Hepatic stellate cell (primary cell): ENCODE measurements around the gene SPDYE17.
"Not testable (repeated sequence)": the region's sequence is repeated elsewhere in the genome, so short reads cannot be mapped to it uniquely, and the experiment has no call there.

Source experiments
- DNase-seq: peaks from one replicate; pipeline ENCODE4 v3.0.0; 2011; ENCODE audit warnings: low spot score

The SPDYE17 gene

DNA sequence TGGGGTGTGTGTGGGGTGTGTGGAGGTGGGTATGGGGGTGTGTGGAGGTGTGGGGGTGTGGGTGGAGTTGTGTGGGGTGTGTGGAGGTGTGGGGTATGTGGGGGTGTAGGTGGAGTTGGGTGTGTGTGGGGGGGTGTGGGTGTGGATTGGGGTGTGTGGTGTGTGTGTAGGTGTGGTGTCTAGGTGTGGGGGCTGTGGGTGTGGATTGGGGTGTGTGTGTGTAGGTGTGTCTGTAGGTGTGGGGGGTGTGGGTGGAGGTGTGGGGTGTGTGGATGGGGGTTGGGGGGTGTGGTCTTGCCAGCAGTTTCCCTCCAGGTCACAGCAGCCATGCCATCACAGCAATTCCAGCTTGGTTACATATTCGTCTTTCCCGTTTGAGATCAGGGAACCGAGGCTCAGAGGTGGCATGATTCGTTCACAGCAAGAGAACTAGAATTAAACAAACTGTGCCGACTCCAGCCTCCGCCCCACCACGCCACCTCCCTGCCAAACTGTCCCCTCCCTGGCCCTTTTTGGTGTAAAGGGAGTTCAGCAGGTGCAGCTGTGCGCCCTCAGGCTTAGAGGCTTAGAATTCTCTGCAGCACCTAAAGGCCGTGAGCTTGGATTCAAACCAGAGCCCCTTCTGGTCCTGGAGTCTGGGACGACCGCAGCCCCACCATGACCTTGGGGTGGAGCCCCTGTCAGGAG is 33.3 kb downstream of the SPDYE17 start:
- not testable (repeated sequence) for DNase-seq

DNA sequence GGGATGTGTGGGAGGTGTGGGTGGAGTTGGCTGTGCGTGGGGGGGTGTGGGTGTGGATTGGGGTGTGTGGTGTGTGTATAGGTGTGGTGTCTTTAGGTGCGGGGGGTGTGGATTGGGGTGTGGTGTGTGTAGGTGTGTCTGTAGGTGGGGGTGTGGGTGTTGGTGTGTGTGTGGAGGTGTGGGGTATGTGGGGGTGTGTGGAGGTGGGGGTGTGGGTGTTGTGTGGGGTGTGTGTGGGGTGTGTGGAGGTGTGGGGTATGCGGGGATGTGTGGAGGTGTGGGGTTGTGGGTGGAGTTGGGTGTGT is 33.9 kb downstream of the SPDYE17 start:
- no peak for DNase-seq

DNA sequence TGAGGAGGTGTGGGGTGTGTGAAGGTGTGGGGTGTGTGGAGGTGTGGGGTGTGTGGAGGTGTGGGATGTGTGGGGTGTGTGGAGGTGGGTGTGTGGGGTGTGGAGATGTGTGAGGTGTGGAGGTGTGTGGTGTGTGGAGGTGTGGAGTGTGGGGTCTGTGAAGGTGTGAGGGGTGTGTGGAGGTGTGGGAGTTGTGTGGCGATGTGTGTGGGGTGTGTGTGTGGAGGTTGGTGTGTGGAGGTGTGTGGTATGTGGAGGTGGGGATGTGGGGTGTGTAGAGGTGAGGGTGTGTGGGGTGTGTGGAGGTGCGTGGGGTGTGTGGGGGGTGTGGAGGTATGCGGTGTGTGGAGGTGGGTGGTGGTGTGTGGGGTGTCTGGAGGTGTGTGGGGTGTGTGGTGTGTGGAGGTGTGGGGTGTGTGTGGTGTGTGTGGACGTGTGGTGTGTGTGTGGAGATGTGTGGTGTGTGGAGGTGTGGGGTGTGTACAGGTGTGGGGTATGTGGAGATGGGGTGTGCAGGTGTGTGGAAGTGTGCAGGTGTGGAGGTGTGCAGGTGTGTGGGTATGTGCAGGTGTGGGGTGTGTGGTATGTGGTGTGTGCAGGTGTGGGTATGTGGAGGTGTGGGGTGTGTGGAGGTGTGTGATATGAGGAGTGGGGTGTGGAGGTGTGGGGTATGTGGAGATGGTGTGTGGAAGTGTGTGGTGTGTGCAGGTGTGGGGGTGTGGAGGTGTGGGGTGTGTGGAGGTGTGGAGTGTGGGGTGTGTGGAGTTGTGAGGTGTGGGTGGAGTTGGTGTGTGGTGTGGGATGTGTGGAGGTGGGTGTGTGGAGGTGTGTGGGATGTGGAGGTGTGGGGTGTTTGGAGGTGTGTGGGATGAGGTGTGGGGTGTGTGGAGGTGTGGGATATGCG is 34.5 kb downstream of the SPDYE17 start:
- DNase-seq, result no peak

DNA sequence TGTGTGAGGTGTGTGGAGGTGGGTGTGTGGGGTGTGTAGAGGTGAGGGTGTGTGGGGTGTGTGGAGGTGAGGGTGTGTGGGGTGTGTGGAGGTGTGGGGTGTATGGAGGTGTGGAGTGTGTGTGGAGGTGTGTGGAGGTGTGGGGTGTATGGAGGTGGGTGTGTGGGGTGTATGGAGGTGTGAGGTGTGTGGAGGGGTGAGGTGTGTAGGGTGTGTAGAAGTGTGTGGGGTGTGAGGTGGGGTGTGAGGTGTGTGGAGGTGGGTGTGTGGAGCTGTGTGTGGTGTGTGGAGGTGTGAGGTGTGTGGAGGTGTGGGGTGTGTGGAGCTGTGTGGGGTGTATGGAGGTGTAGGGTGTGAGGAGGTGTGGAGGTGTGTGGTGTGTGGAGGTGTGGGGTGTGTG is 35.2 kb downstream of the SPDYE17 start:
- DNase-seq, result not testable (repeated sequence)

DNA sequence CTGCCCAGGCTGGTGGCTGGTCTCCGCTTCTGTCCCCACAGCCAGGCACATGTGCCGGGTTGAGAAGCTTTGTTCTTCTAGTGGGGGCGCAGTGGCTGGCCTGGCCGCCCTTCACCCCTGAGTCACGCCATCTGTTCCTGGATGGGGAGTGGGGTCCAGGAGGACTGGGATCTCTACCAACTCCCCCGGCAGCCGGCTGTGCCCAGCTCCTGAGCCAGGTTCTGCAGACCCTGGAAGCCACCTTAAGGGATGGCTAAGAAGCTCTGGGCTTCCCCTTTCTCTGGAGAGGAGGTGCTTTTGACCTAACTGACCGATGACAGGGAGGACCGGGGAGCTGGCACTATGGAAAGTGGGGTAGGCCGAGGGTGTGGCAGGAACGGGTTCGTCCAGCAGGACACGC is 37.9 kb downstream of the SPDYE17 start:
- not testable (repeated sequence) for DNase-seq

DNA sequence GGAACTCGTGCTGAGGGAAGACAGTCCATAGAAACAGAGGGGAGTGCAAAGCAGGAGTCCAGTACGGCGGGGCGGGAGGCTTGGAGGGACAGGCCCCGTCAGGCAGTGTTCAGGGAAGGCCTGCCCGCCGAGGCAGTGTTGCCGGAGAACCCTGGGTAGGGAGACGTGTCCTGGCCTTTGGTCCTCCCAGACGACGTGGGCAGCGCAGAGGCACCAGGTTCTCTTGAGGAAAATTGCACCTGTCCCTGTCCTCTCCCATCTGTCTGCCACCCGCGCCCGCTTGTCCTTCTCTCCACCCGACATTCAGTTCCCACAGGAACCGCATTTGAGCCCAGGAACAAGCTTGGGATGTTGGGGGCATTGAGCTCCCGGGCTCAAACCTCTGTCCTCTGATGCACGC is 38.3 kb downstream of the SPDYE17 start:
- not testable (repeated sequence) for DNase-seq

DNA sequence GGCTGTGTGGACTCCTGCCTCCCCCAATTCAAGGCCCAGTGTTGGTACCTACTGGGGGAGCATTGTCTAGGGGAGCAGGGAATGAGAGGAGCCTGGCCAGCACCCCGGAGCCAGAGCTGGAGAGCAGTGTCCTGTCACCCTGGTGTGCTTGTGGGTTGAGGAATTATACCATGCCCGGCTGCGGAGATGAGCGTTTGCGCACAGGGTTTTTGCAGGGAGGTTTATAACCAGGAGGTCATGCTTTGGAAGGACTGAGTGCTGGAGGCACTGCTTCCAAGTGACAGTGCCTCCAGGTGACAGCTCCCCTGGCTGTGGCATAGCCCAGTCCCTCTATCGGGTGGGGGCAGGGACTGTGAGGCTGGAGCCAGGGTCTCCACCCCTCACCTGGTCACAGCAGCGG is 39.3 kb downstream of the SPDYE17 start:
- DNase-seq, result not testable (repeated sequence)

DNA sequence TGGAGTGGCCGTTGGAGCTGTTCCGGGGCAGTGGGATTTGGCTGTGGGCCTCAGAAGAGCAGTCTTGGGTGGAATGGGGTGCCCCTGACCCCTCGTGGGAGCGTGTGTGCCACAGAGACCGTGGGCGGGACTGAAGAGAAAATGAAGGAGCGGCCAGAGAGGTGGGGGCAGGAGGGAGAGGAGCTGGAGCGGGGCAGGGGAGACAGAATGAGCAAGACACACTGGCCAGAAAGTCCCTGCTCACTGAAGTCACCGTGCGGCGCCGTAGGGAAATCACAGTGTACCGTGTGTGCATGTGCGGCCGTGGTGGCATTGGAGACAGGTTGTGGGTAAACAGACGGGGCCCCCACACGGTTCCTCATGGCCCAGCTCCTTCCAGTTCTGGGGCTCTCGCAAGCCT is 40.0 kb downstream of the SPDYE17 start:
- not testable (repeated sequence) for DNase-seq

DNA sequence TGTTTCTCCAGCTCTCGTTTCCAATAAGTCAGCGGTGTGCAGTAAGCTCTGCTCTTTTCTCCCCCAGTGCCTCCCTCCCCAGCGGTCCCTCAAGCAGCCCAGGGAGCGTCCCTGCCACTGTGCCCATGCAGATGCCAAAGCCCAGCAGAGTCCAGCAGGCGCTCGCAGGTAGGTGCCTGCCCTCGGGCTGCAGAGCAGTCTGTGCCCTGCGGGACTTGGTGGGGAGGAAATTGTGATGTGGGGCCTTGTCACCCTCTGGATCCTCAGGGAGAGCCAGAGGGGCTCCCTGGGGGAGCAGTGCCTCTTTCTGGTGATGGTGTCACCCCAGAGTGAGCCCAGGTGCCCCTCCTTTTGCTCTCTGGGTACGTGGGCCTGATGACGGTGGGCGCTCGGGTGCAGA is 42.0 kb downstream of the SPDYE17 start:
- not testable (repeated sequence) for DNase-seq

DNA sequence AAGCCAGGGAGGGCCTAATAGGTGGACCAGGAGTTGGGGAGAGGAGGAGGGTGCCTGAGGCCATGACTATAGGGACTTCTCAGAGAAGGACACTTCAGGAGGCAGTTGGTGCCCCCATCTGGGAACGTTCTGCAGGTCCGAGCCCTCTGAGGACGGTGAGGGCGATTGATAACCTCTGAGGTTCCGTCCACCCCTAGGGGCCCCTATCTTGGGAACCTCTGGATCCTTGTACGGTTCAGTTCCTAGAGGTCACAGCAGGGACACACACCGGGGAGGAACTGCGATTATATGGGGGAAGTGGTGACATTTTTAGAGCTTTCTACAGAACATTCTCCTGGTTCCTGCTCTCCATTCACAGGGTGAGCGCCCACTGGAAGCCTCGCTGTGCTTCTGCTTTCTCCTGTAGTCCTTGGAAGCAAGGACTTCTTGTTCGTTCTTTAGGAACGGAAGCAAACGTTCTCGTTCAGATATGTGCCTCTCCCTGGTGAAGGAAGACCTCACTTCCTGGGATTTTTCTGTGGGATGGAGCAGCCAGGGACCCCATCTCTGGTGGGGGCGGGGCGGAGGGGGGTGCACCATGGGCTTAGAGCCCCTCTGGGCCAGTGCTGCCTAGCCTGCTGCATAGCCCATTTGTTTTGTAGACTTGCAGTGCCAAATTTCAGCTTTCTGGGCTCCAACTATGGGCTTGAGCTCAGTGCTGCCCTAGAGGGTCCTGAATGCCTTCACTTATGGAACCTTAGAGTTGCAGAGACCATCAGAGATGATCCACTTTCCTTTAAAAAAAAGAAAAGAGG is 46.0 kb downstream of the SPDYE17 start:
- not testable (repeated sequence) for DNase-seq

DNA sequence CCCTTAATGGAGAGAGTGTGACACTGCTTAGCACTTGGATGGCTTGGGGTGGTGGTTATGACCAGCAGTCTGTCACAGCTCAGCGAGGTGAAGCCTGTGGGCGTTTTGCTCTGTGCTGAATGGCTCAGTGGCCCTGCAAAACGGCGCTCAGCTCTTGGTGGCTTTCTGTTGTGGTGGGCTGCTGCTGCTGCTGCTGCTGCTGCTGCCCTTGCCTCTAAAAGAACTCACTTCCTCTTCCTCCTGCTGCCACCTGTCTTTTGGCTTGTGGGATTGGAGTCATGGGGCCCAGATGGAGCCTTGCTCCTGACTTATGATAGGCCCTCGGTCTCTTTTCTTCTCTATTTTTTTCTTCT is 47.4 kb downstream of the SPDYE17 start:
- not testable (repeated sequence) for DNase-seq

DNA sequence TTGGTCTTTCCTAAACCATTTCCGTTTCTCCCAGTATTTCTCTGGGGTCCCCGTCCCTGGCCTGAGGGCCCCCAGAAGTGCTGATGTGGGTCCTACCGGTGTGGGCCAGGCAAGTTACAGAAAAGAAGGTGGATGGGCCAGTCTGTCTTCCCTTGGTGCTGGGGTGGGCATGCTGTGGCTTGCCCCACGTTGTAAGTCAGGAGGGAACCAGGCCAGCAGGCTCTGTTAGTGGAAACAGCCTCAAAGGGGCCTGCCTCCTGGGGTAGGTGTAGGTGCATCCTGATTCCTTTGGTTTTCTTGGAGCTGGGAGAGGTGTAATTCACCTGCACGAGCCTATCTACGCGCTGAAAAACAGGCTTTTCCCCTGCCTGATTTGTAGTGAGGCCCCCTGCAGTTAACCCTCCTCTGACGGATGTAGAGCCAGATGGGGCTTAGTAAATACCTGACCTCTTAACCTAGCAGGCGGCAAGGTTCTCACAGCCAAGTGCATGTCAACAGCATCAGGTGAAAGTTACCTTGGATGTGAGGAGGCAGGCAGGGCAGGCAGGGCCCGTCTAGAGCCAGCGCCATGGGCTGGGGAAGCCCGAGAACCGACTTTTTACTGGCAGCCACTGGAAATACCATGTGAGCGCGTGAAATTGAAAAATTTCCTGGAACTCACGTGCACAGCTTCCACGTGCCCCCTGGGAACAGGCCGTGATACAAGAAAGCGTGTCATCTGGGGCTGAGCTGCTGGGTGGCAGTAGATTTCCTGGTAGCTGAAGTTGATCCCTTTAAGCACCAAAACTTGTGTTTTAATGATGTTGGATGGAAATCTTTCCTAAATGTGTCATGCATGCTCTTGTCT is 48.0 kb downstream of the SPDYE17 start:
- not testable (repeated sequence) for DNase-seq

DNA sequence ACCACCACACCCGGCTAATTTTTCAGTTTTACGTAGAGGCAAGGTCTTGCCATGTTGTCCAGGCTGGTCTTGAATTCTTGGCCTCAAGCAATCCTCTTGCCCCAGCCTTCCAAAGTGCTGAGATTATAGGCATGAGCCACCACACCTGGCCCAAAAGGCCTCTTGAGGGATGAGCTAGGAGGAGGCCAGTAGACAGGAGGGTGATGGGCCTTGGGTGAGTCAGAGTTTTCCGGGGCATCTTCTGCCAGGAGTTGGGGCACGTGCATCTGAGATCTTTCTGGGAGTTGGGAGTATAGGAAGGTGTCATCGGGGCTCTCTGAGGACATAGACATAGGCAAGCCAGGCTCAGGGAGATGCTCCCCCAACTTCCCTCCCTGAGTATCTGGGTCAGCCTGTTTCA is 48.8 kb downstream of the SPDYE17 start:
- DNase-seq, result not testable (repeated sequence)

DNA sequence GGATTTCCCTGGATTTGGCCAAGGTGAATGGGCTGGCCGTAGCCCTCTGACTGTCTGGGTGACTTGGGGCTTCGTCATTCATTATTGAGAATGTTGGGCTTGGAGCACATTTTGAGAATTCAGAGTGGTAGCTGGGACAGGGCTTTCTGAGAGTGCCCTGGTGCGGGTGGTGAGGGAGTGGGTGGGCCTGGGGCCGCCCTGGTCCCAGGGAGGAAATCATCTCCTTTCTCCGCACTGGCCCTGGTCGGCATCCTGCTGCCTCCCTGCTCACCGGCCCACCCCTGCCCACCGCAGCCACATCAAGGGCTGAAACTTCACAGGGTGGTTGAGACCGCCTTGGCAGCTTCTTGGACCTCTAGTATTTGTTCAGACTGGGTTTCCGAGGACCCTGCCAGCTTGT is 49.7 kb downstream of the SPDYE17 start:
- DNase-seq, result not testable (repeated sequence)

DNA sequence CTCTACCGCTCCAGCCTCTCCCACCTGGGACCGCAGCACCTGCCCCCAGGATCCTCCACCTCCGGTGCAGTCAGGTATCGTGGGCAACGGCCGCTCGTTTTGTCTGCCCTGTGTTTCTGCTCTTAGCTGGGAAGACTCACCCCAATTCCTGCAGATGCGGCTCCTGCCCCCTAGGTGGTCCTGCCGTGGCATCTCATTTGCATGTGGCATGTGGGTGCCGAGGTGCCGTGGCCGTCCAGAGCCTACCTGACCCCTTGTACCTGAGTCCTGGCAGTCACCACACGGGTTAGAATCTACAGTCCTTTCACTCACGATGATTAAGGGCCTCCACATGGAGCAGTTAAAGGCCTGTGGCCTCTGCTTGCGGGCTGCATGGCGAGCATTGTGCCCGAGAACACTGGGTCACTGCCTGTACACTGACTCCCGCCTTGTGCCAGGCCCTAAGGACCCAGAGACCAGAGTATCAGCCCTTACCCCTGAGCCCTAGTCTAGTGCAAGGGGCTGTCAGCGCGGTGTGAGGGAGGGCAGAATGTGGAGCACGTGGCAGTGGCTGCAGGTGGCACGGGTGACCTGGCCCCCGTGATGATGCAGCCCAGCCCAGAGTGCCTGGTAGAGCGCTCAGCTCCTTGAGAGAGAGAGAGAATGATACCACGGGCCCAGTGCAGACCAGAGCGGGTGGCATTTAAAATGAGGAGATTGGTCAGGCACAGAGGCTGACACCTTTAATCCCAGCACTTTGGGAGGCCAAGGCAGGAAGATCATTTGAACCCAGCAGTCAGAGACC is 50.8 kb downstream of the SPDYE17 start:
- DNase-seq, result not testable (repeated sequence)

DNA sequence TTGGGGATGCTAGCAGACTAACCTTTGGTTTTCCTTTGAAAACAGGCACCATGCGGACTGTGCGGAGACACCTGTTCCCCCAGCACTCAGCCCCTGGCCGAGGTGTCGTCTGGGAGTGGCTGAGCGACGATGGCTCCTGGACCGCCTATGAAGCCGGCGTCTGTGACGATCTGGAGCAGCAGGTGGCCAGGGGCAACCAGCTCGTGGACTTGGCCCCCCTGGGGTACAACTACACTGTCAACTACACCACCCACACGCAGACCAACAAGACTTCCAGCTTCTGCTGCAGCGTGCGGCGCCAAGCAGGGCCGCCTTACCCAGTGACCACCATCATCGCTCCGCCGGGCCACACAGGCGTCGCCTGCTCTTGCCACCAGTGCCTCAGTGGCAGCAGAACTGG is 51.6 kb downstream of the SPDYE17 start:
- not testable (repeated sequence) for DNase-seq

DNA sequence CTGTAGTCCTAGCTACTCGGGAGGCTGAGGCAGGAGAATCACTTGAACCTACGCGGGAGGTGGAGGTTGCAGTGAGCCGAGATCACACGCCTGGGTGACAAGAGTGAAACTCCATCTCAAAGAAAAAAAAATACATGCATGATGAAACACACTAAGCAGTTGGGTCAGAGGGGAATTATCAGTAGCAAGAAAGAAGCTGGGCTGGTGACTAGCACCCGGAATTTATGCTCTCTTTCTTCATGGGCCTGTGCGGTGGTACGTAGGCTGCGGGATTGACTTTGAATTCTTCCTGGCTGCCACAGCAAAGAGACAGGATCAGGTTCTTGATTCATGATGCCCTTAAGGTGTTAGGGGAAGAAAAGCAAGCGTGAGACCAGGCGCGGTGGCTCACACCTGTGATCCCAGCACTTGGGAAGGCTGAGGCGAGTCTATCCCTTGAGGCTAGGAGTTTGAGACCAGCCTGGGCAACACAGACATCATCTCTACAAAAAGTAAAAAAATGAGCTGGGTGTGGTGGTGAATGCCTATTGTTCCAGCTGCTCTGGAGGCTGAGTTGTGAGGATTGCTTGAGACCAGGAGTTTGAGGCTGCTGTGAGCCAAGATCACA is 54.3 kb downstream of the SPDYE17 start:
- not testable (repeated sequence) for DNase-seq

DNA sequence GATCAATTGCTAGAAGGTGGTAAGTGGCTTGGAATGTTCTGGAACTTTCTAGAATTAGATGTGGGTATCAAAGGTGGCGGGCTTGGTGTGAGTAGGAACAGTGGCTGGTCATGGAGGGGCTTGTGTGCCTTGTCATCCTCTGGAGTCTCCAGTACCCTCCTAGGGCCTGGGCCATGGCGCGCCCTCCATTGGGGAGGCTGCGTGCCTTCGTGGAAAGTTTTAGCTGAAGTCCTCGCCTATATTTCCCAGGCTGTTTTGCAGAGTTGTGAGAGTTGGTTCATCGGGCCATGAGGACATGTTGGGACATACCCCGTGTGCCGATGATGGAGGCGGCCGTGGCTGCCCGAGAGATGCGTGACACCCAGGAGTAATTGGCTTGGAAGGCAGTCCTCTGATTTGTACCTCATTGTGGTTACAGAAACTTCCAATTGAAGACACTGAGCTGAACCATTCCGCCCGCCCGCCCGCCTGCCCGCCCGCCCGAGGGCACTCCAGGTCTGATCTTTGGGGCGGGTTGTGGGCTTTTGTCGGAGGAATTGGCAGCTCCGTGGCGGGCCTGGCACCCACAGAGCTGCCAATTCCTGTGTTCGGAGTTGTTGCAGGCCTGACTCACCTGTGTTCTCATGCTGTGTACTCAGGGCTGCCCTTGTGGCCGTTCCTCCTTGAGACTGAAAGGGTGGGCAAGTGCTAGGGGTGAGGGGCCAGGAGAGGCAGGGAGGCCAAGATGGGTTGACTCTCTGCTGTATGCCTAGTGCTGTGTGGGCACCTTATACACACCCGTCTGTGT is 57.2 kb downstream of the SPDYE17 start:
- not testable (repeated sequence) for DNase-seq

DNA sequence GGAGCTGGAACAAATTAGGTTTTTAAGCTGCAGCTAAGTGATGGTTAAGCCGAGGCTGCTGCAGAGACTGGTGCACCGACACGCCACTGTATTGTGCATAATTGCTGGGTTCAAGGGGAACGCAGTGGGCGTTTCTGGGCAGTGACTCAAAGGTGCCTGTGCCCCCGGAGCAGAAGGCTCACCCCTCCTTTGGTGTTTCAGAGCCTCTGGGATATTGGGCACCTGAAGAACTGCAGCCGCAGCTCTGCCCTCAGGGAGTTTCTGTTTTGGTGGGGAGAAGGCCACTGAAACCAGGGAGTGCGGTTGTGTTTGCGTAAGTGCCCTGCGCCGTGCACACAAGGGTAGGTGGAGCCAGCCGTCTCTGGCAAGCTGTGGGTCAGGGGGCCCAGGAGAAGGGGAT is 57.8 kb downstream of the SPDYE17 start:
- DNase-seq, result not testable (repeated sequence)

DNA sequence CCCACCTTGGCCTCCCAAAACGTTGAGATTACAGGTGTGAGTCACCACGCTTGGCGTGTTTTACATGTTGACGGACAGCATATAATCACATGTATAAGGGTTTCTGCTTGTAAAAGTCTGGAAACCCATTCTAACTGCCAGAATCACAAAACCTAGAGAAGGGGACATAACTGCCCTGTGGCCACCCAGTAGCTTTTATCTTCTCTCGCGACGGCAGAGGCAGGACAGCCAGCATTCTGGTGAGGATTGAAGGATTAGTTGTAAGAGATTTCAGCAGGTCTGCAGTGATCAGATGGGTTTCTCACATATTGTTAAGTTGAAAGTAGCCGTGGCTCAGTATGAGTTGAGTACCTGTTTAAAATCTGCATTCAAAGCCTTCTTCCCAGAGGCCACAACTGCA is 59.8 kb downstream of the SPDYE17 start:
- DNase-seq, result not testable (repeated sequence)
